Occipital lobe (tissue), 2 donors: ENCODE data around the gene ST6GALNAC4. TPM values are rescaled to one million over a fixed set of nuclear protein-coding genes. Genes with fewer than 3 reads are reported as not detected.
"Not testable (repeated sequence)": the region's sequence is repeated elsewhere in the genome, so short reads cannot be mapped to it uniquely, and the experiment has no call there.

Experiments
- DNase-seq: peaks from one replicate; lab custom pipeline; 2025; lab: John Stamatoyannopoulos, UW
- total RNA-seq: library from RNA; depleted of rRNA; stranded (reverse); fragments of >200 nt; gene quantifications from one replicate; pipeline ENCODE4 v1.2.3, GENCODE V29; 2014

The ST6GALNAC4 gene
- total RNA-seq, 1 donor from 2014 or later, result 10.5 TPM

DNA sequence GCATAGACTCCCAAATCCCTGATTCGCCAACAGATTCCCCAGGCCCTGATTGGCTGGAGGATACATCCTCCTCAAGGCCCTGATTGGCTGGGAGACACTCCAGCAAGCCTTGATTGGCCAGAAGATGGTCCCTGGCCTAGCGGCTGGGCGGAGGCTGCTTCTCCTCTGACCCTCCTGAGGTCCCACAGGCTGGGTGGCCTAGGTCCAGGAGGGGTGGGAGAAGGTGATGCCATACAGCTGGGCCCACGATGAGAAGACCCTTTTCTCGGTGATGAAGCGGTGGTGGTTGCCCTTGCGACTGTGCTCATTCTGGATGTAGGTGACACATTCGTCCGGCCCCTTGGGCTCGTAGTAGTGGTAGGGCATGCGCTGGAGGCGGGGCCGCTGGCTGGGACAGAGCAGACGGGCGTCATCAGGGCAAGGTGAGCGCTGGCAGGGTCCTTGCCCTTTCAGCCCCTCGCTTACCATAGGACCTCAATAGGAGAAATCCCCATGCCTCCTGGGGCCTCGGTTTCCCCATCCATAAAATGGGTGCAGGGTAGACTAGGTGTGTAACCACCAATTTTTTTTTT is 30.4 kb downstream of the ST6GALNAC4 start:
- no peak for DNase-seq

GRCh38 chr9:127885508-127886281 is 31.1 kb downstream of the ST6GALNAC4 start:
- DNase-seq, result no peak

DNA sequence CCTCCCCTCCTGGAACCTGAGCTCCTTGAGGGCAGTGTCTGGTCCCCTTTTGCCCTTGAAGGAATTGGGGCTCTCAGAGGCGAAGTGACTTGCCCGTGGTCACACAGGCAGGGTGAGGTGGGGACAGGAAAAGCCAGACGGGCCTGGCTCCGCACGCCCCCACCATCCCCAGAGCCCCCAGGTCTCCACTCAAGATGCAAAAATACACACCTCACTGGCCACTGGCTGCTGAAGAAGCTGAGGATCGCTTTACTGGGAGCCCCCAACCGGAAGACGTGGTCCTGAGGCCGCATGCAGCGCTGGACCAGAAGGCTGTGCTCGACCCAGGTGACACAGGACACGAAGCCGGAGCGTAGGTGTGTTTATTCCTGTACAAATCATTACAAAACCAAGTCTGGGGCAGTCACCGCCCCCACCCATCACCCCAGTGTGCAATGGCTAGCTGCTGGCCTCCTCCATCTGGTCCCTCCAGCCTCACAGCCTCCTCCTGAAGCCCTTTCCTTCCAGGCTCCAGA is 31.8 kb downstream of the ST6GALNAC4 start:
- DNase-seq, result no peak

DNA sequence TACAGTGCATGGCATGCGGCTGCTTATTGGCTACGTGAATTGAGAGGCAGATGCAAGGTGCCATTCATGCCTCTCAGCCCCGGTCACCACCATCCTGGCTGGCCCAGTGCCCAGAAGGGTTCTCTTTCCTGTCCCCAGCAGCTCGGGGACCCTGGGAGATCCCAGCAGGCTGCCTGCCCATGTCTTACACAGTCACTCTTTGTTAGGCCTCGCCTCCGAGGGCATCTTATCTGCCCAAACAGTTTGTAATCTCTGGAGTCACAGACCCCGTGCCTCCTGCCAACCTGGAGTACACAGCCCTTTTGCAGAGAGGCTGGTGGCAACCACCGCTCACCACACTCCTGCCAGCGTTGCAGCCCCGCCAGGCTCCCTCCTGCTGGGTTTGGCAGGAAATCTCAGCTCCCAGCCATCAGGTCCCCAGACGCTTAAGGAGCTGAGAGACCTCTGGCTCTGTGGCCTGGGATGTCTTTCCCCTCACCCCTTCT is 32.4 kb downstream of the ST6GALNAC4 start:
- no peak for DNase-seq

DNA sequence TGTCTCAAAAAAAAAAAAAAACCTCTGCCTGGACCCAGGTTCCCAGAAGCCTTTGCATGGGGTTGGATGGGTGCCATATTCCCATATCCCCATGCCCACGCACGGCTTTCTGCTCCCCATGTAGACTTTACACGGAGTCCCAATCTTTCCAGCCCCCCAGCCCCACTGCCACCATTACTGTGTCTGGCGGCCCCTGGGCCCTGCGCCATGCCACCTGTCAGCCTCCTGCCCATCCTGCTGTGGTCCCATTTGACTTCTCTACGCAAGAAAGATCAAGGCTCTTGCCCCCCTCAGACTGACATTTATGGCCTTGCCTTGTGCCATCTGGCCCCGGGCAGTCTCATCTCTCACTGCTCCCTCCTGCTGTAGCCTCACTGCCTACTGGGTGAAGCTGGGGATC is 32.9 kb downstream of the ST6GALNAC4 start:
- no peak for DNase-seq

GRCh38 chr9:127881715-127882114 is 35.1 kb downstream of the ST6GALNAC4 start:
- not testable (repeated sequence) for DNase-seq

DNA sequence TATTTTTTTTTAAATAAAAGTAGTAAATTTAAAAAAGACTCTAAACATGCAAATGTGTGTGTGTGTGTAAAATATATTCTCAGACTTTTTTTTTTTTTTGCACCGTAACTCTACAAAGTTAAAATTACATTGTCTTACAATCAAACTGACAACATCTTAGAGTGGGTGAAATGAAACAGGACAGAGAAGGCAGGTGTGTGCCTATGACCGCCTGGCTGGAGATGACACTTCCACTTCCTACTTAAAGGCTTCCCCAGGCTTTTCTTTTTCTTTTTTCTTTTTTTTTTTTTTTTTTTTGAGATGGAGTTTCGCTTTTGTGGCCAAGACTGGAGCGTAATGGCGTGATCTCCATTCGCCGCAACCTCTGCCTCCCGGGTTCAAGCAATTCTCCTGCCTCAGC is 36.7 kb downstream of the ST6GALNAC4 start:
- no peak for DNase-seq

DNA sequence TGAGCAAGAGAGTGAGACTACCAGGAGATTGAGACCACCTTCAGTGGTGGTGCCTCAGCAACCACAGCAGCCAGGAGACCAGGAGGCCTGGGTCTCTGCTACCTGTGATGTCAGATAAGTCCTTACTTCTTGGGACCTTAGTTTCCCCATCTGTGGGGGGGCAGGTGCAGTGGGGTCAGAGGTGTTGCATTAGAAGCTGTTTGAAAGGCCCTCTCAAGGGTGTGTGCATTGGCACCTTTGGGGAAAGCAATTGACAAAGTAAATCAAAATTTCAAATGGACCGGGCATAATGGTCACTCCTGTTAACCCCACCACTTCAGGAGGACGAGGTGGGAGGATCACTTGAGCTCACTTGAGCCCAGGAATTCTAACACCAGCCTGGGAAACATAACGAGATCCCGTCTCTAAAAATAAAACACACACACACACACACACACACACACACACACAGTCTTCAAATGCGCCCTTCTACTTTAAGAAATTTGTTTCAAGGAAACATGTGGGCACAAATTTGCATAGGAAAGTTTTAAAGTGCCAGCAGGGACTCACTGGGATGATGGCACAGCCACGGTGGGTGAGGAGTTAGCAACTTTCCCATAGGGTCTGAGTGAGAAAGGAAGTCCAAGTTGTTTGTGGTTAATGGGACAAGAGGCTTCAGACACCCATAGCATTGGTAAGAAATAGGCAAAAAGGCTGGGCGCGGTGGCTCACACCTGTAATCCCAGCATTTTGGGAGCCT is 38.0 kb downstream of the ST6GALNAC4 start:
- no peak for DNase-seq

DNA sequence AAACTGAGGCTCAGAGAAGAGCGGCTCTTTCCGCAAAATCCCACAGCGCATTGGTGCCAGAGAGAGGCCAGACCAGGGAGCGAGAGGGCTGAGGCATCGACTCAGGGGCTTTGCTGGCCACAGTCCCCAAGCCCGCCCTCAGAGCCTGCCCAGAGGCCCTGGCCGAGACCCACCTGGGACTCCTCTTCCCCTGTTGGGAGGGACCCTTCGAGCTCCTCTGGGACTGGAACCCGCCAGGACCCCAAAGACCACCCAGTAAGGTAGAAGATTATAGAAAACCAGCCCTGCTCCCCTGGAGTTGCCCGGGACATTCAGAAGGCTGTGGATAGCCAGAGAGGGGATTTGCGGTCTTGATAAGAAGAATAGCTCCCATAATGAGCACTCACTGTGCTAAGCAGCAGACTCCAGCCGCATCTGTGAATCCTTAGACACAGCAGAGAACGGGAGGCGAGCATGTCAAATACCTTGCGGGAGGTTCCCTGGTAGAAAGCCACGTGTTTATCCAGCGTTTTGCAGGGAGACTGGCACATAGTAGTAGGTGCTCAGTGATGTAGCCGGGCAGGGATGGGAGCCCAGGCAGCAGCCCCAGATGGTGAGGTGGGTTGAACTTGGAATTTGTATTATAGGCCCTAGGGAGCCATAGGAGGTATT is 38.7 kb downstream of the ST6GALNAC4 start:
- no peak for DNase-seq

- DNase-seq, result peak; percentile 77
Observed at GRCh38 chr9:127877566-127877998, 39.3 kb downstream of the ST6GALNAC4 start, which contains the start of gene AK1. Gene AK1, minus strand, starts transcription at chr9:127877675. Its CDS starts 3,058 bp downstream, at chr9:127874617.

DNA sequence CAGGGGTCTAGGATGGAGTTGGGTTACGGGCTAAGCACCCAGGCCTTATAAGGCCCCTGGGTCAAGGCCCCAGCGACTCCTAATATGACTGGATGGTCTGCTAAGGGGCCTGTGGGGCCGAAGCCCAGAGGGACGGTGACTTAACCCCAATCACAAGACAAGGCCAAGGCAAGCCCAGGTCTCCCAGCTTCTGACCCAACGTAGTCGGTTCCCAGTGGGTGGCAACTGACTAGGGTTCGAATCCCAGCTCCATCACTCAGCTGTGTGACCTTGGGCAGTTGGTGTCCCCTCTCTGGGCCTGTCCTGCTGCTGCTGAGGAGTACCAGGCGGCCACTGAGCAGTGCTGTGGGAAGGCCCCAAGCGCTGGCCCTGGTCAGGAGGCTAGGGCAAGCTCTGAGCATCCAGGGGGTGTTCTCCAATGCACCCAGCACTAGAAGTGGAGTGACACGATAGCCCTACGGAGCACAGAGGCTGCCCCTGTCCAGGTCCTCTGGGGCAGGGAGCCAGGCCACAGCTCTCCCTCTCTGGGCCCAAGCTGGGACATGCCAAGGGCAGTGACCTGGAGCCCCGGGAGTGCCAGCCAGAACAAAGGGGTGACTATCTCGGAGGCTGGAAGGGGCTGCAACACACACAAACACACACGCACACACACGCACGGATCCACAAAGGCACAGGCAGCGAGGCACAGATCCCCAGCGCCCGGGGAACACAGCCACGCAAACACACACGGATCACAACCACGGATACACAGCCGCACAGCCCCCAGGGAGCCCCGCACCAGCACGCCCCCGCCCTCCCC is 39.9 kb downstream of the ST6GALNAC4 start:
- no peak for DNase-seq

- no peak for DNase-seq
Observed at GRCh38 chr9:127876026-127876763, 40.6 kb downstream of the ST6GALNAC4 start.

DNA sequence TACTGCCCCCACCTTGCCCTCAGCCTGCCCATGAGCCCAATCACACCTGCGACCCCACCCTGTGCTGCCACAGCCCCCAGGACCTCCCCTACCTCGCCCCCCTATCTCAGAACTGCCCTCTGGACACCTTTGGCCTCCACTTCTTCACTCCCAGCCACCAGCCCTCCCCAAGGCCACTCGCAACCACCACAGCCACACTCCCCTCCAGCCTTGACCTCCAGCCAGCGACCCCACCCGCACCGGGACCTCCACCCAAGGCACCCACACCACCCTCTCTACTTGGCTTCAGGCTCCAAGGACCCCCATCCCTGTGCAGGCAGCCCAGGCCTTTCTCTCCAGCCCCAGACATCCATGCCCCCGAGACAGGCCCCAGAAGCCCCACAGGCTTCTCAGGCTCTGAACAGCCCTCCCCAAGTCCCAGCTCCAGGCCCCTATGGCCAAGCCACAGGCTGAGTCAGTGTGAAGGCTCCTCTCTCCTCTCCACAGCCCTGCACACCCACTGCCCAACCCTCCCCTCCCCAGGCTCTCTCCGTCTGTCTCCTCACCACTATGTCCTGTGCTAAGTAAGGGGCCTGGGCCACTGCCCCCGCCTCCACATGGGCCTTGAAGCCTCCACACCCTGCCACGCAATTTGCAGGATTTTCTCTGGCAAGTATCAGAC is 41.4 kb downstream of the ST6GALNAC4 start:
- DNase-seq, result no peak

DNA sequence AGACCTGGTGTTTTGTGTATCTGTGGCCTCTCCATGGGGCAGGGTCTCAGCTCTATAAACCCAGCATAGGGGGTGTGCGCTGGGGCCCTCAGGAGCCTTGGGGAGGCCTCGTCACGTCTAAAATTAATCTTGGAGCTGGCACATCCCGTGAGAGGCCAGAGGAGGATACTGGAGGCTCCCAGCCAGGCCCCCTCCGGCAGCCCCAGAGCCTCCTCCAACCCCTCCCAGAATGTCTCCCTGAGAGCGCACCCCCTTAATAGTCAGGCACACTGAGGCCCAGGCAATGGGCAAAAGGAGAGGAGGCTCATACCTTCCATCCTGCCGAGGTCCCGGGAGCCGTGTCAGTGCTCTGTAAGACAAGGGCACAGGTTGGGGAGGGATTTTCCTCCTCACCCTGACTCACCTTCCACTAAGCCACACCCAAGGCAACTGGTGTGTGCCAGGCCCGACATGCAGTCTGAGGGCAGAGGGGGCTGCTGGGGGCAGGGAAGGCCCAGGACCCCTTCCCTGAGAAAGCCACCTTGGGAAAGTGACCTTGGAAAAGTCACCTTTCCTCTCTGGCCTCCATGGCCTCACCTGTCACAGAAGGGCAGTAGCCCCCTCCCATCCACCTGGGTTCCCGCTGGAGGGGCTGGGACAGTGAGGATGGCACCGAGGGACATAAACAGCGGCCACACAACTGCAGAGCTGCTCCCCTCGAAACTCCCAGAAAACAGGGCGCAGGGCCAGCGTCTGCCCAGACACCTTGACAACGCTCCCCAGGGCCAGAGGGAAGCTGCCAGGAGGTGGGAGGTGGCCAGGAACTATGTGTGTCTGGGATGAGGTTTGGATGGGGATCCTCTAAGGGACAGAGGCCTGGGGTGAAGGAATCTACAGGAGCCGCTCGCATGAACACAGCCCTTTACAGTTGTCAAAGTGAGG is 42.3 kb downstream of the ST6GALNAC4 start:
- DNase-seq, result no peak

DNA sequence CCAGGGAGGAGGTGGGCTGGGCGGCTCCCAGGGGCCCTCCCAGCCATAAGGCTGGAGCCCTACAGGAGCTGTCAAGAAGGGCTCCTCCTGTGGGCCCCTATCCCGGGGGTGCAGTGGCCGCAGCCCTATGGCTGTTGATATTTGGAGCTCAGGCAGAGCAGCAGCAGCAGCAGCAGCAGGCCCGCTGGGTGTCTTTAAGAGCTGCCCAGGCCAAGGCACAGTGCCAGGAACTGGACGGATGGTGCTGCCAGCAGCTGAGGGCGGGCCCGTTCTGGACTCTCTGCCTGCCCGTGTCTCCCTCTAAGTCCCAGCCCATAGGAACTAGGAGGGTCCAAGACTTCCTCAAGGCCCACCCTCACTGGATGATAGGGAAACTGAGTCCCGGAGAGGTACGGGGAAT is 43.0 kb downstream of the ST6GALNAC4 start:
- DNase-seq, result peak; percentile 23

GRCh38 chr9:127873223-127873691 is 43.6 kb downstream of the ST6GALNAC4 start:
- DNase-seq, result no peak

- no peak for DNase-seq
Observed at GRCh38 chr9:127872369-127873222, 44.2 kb downstream of the ST6GALNAC4 start.
